A549 (cell line): ENCODE measurements around the gene DTNB.
A peak's percentile ranks its signal among the peaks of the same experiment; 100 is the strongest.

Experiments used
- BCL3 ChIP-seq: fragments of >200 bp; sonication (Bioruptor Twin); formaldehyde crosslinking; IDR thresholded peaks from 3 replicates; pipeline ENCODE4 v1.6.1; 2016
- CBX2 ChIP-seq: fragments of 200-600 bp; sonication (generic); IDR thresholded peaks from 2 replicates; pipeline ENCODE4 v1.6.1; 2016; ENCODE audit warnings: low read depth, mild to moderate bottlenecking, borderline replicate concordance
- CEBPB ChIP-seq, 2 experiments: fragments of >200 bp in 1 of 2; sonication (Bioruptor Twin) in 1 of 2; formaldehyde crosslinking in 1 of 2; IDR thresholded peaks; 2 replicates each; pipeline ENCODE4 v1.6.1; 2012 to 2016
- CTCF ChIP-seq: fragments of >200 bp; sonication (Bioruptor Twin); formaldehyde crosslinking; IDR thresholded peaks from 3 replicates; pipeline ENCODE4 v1.5.1; 2016
- JUN ChIP-seq, 2 experiments: fragments of >200 bp; sonication (Bioruptor Twin); formaldehyde crosslinking; IDR thresholded peaks; 2 replicates in 1 of 2; 3 replicates in 1 of 2; pipeline ENCODE4 v1.6.1; 2016 to 2017
- KDM5A ChIP-seq: fragments of 200-600 bp; sonication (generic); IDR thresholded peaks from 2 replicates; pipeline ENCODE4 v1.6.1; 2016; ENCODE audit warnings: antibody characterized with exemption, mild to moderate bottlenecking
- MAX ChIP-seq: IDR thresholded peaks from 2 replicates; pipeline ENCODE4 v1.6.1; 2012
- NFE2L2 ChIP-seq: fragments of 150-350 bp; conservative IDR thresholded peaks from 2 replicates; pipeline ENCODE4 v1.6.1; 2014; ENCODE audit warnings: low read length
- NR3C1 ChIP-seq: fragments of >200 bp; sonication (Bioruptor Twin); formaldehyde crosslinking; IDR thresholded peaks from 3 replicates; pipeline ENCODE4 v1.6.1; 2017
- POLR2A ChIP-seq: IDR thresholded peaks from 2 replicates; pipeline ENCODE4 v1.6.1; 2012; ENCODE audit warnings: mild to moderate bottlenecking, low read length
- POLR2AphosphoS2 ChIP-seq: conservative IDR thresholded peaks from 2 replicates; pipeline ENCODE4 v1.6.1; 2012; ENCODE audit warnings: low read length, improper control_type of control experiment, inconsistent platforms
- RCOR1 ChIP-seq: fragments of 150-350 bp; IDR thresholded peaks from 2 replicates; pipeline ENCODE4 v1.6.1; 2014; ENCODE audit warnings: antibody characterized with exemption, low read length, low read depth
- RFX5 ChIP-seq: fragments of 450-650 bp; IDR thresholded peaks from 2 replicates; pipeline ENCODE4 v1.7.1; 2014; ENCODE audit warnings: antibody characterized with exemption, mild to moderate bottlenecking, moderate library complexity

- TF ChIP-seq CEBPB (IDR thresholded peaks at IDR 0.05) (no peak), CTCF (no peak), NFE2L2 (no peak), POLR2A (0 out of 2 replicates have a peak, but pooled peaks have one; percentile 12), JUN (IDR thresholded peaks at IDR 0.05) (no peak), NR3C1 (no peak), KDM5A (no peak), MAX (no peak), BCL3 (no peak), RFX5 (no peak), RCOR1 (no peak), CBX2 (no peak), POLR2AphosphoS2 (no peak)
These were observed 121.1 kb downstream of the DTNB start for GRCh38 chr2:25552318-25552717.
